KOPT-K1 (cell line): ENCODE data around the gene ZNF800.

ENCODE experiments used
- H3K27ac ChIP-seq: fragments of 200-600 bp; sonication (generic); 2 replicates; pipeline ENCODE4 v1.5.1; 2016; ENCODE audit warnings: antibody characterized with exemption, mild to moderate bottlenecking, low read depth, low read length; ENCODE audit not compliant: poor library complexity, severe bottlenecking
- H3K36me3 ChIP-seq: fragments of 200-600 bp; sonication (generic); 2 replicates; pipeline ENCODE4 v1.5.1; 2017; ENCODE audit warnings: antibody characterized with exemption, mild to moderate bottlenecking, low read length, moderate library complexity; ENCODE audit not compliant: insufficient read depth
- H3K9me3 ChIP-seq: fragments of 200-600 bp; sonication (generic); 2 replicates; pipeline ENCODE4 v1.5.1; 2017; ENCODE audit warnings: antibody characterized with exemption, low read length, mild to moderate bottlenecking; ENCODE audit not compliant: insufficient read depth, poor library complexity, severe bottlenecking

ZNF800 gene

GRCh38 chr7:127377425-127377824 is 15.1 kb downstream of the ZNF800 start:
- no peaks in the 10 kb centered on the region for H3K9me3 ChIP-seq
- no peak overlapping the region for H3K27ac ChIP-seq
- peaks cover 96% of the 10 kb centered on the region for H3K36me3 ChIP-seq

- Histone ChIP-seq H3K9me3 (no peaks in the 10 kb centered on the region), H3K27ac (no peak overlapping the region), H3K36me3 (peaks cover 98% of the 10 kb centered on the region)
Observed at GRCh38 chr7:127375631-127376030, 16.9 kb downstream of the ZNF800 start.

GRCh38 chr7:127367679-127368078 is 24.8 kb downstream of the ZNF800 start:
- H3K9me3 ChIP-seq = no peaks in the 10 kb centered on the region
- peaks cover 96% of the 10 kb centered on the region for H3K36me3 ChIP-seq
- H3K27ac ChIP-seq = no peak overlapping the region

- Histone ChIP-seq H3K9me3 (no peaks in the 10 kb centered on the region), H3K27ac (no peak overlapping the region), H3K36me3 (peaks cover 96% of the 10 kb centered on the region)
Observed at GRCh38 chr7:127366680-127367079, 25.8 kb downstream of the ZNF800 start.

GRCh38 chr7:127365957-127366315 is 26.6 kb downstream of the ZNF800 start:
- Histone ChIP-seq H3K27ac (no peak overlapping the region), H3K36me3 (peaks cover 96% of the 10 kb centered on the region), H3K9me3 (no peaks in the 10 kb centered on the region)

GRCh38 chr7:127365164-127365956 is 27.1 kb downstream of the ZNF800 start:
- H3K36me3 ChIP-seq = peaks cover 96% of the 10 kb centered on the region
- H3K9me3 ChIP-seq = no peaks in the 10 kb centered on the region
- no peak overlapping the region for H3K27ac ChIP-seq

- Histone ChIP-seq H3K27ac (no peak overlapping the region), H3K36me3 (peaks cover 94% of the 10 kb centered on the region), H3K9me3 (no peaks in the 10 kb centered on the region)
Observed at GRCh38 chr7:127362364-127363027, 30.0 kb downstream of the ZNF800 start.

GRCh38 chr7:127361736-127362135 is 30.8 kb downstream of the ZNF800 start:
- H3K27ac ChIP-seq = no peak overlapping the region
- peaks cover 94% of the 10 kb centered on the region for H3K36me3 ChIP-seq
- no peaks in the 10 kb centered on the region for H3K9me3 ChIP-seq

GRCh38 chr7:127359011-127359410 is 33.5 kb downstream of the ZNF800 start:
- Histone ChIP-seq H3K27ac (no peak overlapping the region), H3K36me3 (peaks cover 93% of the 10 kb centered on the region), H3K9me3 (no peaks in the 10 kb centered on the region)

GRCh38 chr7:127353897-127354296 is 38.6 kb downstream of the ZNF800 start:
- H3K36me3 ChIP-seq = peaks cover 64% of the 10 kb centered on the region
- H3K9me3 ChIP-seq = no peaks in the 10 kb centered on the region
- H3K27ac ChIP-seq = no peak overlapping the region

- Histone ChIP-seq H3K36me3 (peaks cover 35% of the 10 kb centered on the region), H3K27ac (no peak overlapping the region), H3K9me3 (no peaks in the 10 kb centered on the region)
Observed at GRCh38 chr7:127350586-127350985, 41.9 kb downstream of the ZNF800 start.

- H3K27ac ChIP-seq = no peak overlapping the region
- H3K36me3 ChIP-seq = peaks cover 29% of the 10 kb centered on the region
- no peaks in the 10 kb centered on the region for H3K9me3 ChIP-seq
Observed at GRCh38 chr7:127349881-127350280, 42.6 kb downstream of the ZNF800 start.

- peaks cover 19% of the 10 kb centered on the region for H3K36me3 ChIP-seq
- H3K27ac ChIP-seq = no peak overlapping the region
- H3K9me3 ChIP-seq = no peaks in the 10 kb centered on the region
Observed at GRCh38 chr7:127348247-127348631, 44.3 kb downstream of the ZNF800 start.

- Histone ChIP-seq H3K36me3 (peaks cover 19% of the 10 kb centered on the region), H3K27ac (no peak overlapping the region), H3K9me3 (no peaks in the 10 kb centered on the region)
Observed at GRCh38 chr7:127347567-127348246, 44.8 kb downstream of the ZNF800 start.

GRCh38 chr7:127346575-127347256 is 45.8 kb downstream of the ZNF800 start:
- peaks cover 3% of the 10 kb centered on the region for H3K9me3 ChIP-seq
- peaks cover 14% of the 10 kb centered on the region; the same call in 1 of the 2 replicates for H3K36me3 ChIP-seq
- H3K27ac ChIP-seq = no peak overlapping the region
